ENCODE measurements around the gene PPM1L.

The PPM1L gene

GRCh38 chr3:160980740-160981139, 224.7 kb downstream of the PPM1L start:
- ATAC-seq, result no peak
- no peak for TF ChIP-seq TOX (CRISPR knock-in tag; IDR thresholded peaks at IDR 0.05; ENCODE audit: borderline replicate concordance)
- no peak for TF ChIP-seq ZC3H10 (CRISPR knock-in tag; IDR thresholded peaks at IDR 0.05)
- no peak for TF ChIP-seq ZNF70 (CRISPR knock-in tag; IDR thresholded peaks at IDR 0.05)
- TF ChIP-seq, protein P1, sequence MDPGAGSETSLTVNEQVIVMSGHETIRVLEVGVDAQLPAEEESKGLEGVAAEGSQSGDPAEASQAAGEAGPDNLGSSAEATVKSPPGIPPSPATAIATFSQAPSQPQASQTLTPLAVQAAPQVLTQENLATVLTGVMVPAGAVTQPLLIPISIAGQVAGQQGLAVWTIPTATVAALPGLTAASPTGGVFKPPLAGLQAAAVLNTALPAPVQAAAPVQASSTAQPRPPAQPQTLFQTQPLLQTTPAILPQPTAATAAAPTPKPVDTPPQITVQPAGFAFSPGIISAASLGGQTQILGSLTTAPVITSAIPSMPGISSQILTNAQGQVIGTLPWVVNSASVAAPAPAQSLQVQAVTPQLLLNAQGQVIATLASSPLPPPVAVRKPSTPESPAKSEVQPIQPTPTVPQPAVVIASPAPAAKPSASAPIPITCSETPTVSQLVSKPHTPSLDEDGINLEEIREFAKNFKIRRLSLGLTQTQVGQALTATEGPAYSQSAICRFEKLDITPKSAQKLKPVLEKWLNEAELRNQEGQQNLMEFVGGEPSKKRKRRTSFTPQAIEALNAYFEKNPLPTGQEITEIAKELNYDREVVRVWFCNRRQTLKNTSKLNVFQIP (CRISPR knock-in tag; IDR thresholded peaks at IDR 0.05; ENCODE audit: borderline replicate concordance, low read depth), result no peak
- TF ChIP-seq OSR1 (CRISPR knock-in tag; IDR thresholded peaks at IDR 0.05), result no peak
- no peak for TF ChIP-seq ISL1 (CRISPR knock-in tag; IDR thresholded peaks at IDR 0.05)
- TF ChIP-seq SNAI2 (CRISPR knock-in tag; IDR thresholded peaks at IDR 0.05), result no peak
- TF ChIP-seq ZNF8 (CRISPR knock-in tag; IDR thresholded peaks at IDR 0.05), result no peak
- TF ChIP-seq, protein P2, sequence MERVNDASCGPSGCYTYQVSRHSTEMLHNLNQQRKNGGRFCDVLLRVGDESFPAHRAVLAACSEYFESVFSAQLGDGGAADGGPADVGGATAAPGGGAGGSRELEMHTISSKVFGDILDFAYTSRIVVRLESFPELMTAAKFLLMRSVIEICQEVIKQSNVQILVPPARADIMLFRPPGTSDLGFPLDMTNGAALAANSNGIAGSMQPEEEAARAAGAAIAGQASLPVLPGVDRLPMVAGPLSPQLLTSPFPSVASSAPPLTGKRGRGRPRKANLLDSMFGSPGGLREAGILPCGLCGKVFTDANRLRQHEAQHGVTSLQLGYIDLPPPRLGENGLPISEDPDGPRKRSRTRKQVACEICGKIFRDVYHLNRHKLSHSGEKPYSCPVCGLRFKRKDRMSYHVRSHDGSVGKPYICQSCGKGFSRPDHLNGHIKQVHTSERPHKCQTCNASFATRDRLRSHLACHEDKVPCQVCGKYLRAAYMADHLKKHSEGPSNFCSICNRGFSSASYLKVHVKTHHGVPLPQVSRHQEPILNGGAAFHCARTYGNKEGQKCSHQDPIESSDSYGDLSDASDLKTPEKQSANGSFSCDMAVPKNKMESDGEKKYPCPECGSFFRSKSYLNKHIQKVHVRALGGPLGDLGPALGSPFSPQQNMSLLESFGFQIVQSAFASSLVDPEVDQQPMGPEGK (CRISPR knock-in tag; IDR thresholded peaks at IDR 0.05; ENCODE audit: borderline replicate concordance), result no peak
- no peak for TF ChIP-seq RARB (CRISPR knock-in tag; IDR thresholded peaks at IDR 0.05)
- TF ChIP-seq TCF4 (CRISPR knock-in tag; IDR thresholded peaks at IDR 0.05; ENCODE audit: borderline replicate concordance), result no peak
- TF ChIP-seq, protein P3, sequence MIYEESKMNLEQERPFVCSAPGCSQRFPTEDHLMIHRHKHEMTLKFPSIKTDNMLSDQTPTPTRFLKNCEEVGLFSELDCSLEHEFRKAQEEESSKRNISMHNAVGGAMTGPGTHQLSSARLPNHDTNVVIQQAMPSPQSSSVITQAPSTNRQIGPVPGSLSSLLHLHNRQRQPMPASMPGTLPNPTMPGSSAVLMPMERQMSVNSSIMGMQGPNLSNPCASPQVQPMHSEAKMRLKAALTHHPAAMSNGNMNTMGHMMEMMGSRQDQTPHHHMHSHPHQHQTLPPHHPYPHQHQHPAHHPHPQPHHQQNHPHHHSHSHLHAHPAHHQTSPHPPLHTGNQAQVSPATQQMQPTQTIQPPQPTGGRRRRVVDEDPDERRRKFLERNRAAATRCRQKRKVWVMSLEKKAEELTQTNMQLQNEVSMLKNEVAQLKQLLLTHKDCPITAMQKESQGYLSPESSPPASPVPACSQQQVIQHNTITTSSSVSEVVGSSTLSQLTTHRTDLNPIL (CRISPR knock-in tag; IDR thresholded peaks at IDR 0.05; ENCODE audit: low read depth), result no peak
- no peak for TF ChIP-seq ZFP30 (CRISPR knock-in tag; IDR thresholded peaks at IDR 0.05)
- no peak for TF ChIP-seq GLIS3 (CRISPR knock-in tag; IDR thresholded peaks at IDR 0.05)
- TF ChIP-seq TSHZ2 (CRISPR knock-in tag; IDR thresholded peaks at IDR 0.05), result no peak
- no peak for TF ChIP-seq CSRNP3 (CRISPR knock-in tag; IDR thresholded peaks at IDR 0.05)
- TF ChIP-seq ESRRG (CRISPR knock-in tag; IDR thresholded peaks at IDR 0.05), result no peak
- TF ChIP-seq PPARA (CRISPR knock-in tag; IDR thresholded peaks at IDR 0.05; ENCODE audit: borderline replicate concordance), result no peak
- no peak for TF ChIP-seq BACH2 (CRISPR knock-in tag; IDR thresholded peaks at IDR 0.05; ENCODE audit: borderline replicate concordance)
- no peak for TF ChIP-seq CSDC2 (CRISPR knock-in tag; IDR thresholded peaks at IDR 0.05)

DNA sequence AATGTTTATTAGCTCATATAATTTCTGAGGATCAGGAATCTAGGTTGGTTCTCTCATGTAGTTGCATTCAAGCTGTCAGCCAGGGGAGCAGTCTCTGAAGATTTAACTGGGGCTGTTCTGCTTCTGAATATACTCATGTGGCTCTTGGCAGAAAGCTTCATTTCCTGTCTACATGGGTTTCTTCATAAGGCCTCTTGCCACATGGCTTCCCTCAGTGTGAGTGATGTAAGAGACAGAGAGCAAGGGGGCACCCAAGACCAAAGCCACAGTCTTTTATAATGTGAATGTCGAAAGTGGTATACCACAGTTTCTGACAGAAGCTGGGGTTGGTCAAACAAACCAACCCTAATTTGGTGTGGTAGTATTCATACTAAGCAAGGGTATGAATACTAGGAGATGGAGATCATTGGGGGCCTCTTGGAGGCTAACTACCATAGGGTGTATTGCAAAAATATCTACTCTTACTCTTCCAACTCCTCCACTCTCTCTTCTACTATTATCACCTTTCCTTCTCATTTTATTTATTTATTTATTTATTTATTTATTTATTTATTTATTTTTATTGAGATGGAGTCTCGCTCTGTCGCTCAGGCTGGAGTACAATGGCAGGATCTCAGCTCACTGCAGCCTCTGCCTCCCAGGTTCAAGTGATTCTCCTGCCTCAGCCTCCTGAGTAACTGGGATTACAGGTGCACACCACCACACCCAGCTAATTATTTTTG, 225.3 kb downstream of the PPM1L start:
- ATAC-seq, result no peak
- TF ChIP-seq SNAI2 (CRISPR knock-in tag; IDR thresholded peaks at IDR 0.05) (no peak), GLIS3 (CRISPR knock-in tag; IDR thresholded peaks at IDR 0.05) (no peak), TOX (CRISPR knock-in tag; IDR thresholded peaks at IDR 0.05; ENCODE audit: borderline replicate concordance) (no peak), ZNF565 (CRISPR knock-in tag; conservative IDR thresholded peaks at IDR 0.05; ENCODE audit: low read depth) (no peak), ZFP3 (CRISPR knock-in tag; IDR thresholded peaks at IDR 0.05) (no peak), ZNF70 (CRISPR knock-in tag; IDR thresholded peaks at IDR 0.05) (no peak), BACH2 (CRISPR knock-in tag; IDR thresholded peaks at IDR 0.05; ENCODE audit: borderline replicate concordance) (no peak), ARNTL (CRISPR knock-in tag; IDR thresholded peaks at IDR 0.05; ENCODE audit: borderline replicate concordance, low read depth) (no peak), ESRRG (CRISPR knock-in tag; IDR thresholded peaks at IDR 0.05) (no peak)

All from SK-N-SH treated with all-trans-retinoic acid at 6 μM for 48 hours (cell line).